Suprapubic skin (tissue), 4 donors: ENCODE results near the gene AK4. TPM values are rescaled to one million over a fixed set of nuclear protein-coding genes. Genes with fewer than 3 reads are reported as not detected.
"Not testable (repeated sequence)": the region's sequence is repeated elsewhere in the genome, so short reads cannot be mapped to it uniquely, and the experiment has no call there.

Experiments used
- DNase-seq, 2 donors: peaks; one replicate each; pipeline ENCODE4 v3.0.0-alpha.2; 2019; ENCODE audit warnings: low spot score in 2 of 2
- H3K27ac ChIP-seq: fragments of 200-600 bp; sonication (generic); one replicate; pipeline ENCODE4 v1.5.1; 2019
- H3K27me3 ChIP-seq: fragments of 200-600 bp; sonication (generic); one replicate; pipeline ENCODE4 v1.5.1; 2019
- H3K36me3 ChIP-seq: fragments of 200-600 bp; sonication (generic); one replicate; pipeline ENCODE4 v1.5.1; 2019
- H3K4me1 ChIP-seq: fragments of 200-600 bp; sonication (generic); one replicate; pipeline ENCODE4 v1.5.1; 2019
- H3K4me3 ChIP-seq: fragments of 200-600 bp; sonication (generic); one replicate; pipeline ENCODE4 v1.5.1; 2019; ENCODE audit warnings: mild to moderate bottlenecking
- H3K9me3 ChIP-seq: fragments of 200-600 bp; sonication (generic); one replicate; pipeline ENCODE4 v1.5.1; 2019
- EP300 ChIP-seq: sonication (generic); formaldehyde crosslinking; IDR thresholded peaks from one replicate; pipeline ENCODE4 v1.6.1; 2017; ENCODE audit warnings: antibody characterized with exemption
- POLR2A ChIP-seq, 2 donors: fragments of 450-650 bp; IDR thresholded peaks; one replicate each; pipeline ENCODE4 v1.6.1; 2017; ENCODE audit warnings: antibody characterized with exemption in 2 of 2, mild to moderate bottlenecking in 2 of 2, moderate library complexity in 2 of 2
- POLR2AphosphoS5 ChIP-seq, 3 donors: sonication (generic); formaldehyde crosslinking; IDR thresholded peaks; one replicate each; pipeline ENCODE4 v1.6.1; 2017; ENCODE audit warnings: antibody characterized with exemption in 3 of 3
- WGBS: methylation state at CpG from one replicate; pipeline ENCODE4 v1.1.5; 2018; 5-methylcytosine and 5-hydroxymethylcytosine counted together
- total RNA-seq, 4 donors: library from RNA; depleted of rRNA; stranded (reverse); fragments of >200 nt; gene quantifications; one replicate each; pipeline ENCODE4 v1.1.0, GENCODE V29; 2016
- TF ChIP-seq, protein P1 (sequence below), 2 donors: fragments of 200-600 bp in 1 of 2; fragments of 450-650 bp in 1 of 2; sonication (generic) in 1 of 2; IDR thresholded peaks; one replicate each; pipeline ENCODE4 v1.5.1; 2016 to 2019; ENCODE audit warnings: antibody characterized with exemption in 2 of 2, mild to moderate bottlenecking in 1 of 2, moderate library complexity in 1 of 2

The AK4 gene
- total RNA-seq, 4 donors from 2014 or later, result 35.7 to 62.5 (median 54.8) TPM

DNA sequence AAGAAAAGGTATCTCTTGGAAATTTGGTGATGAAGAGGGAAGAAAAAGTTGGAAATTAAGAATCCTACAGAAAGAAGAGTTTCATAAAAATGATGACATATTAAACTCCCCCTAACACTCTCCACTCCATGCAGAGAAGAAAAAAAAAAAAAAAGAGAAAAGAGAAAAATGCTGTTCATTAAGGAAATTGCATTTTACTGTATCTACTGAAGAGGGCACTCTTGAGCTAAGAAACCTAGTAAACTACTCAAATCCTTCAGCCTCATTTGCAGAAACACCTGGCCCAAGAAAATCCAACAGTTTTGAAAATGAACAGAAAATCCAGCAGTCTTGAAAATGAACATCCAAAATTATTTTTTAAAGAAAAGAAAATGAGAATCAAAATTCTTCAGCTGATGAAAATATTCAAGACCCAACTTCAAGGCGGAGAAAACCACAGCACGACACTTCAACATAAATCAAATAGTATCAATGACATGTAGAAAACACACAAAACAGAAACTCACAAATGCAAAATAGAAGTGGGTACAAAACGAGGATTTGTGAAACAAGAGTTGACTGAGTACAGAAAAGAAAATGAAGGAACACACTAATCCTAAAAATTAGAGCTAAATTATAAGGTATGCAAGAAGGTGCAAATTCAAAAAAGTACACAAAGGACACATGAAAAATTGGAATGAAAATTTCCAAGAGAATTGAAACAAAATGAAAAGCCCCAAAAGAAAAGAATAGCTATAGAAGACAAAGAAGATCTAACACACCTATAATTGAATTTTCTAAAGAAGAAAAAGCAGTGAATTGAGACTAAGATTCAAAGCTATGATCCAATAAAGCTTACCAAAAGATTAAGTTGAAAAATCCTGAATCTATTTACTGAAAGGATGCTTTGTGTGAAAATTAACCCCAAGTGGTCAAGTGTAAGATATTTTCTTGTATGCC lies 88.1 kb downstream of the AK4 start:
- no peaks in the 10 kb centered on the region for H3K9me3 ChIP-seq
- H3K27ac ChIP-seq, result no peak overlapping the region
- H3K4me1 ChIP-seq, result no peaks in the 10 kb centered on the region
- WGBS, result 57% methylated on average over 3 of the region's 3 CpGs
- no peak for DNase-seq
- TF ChIP-seq, protein P1, sequence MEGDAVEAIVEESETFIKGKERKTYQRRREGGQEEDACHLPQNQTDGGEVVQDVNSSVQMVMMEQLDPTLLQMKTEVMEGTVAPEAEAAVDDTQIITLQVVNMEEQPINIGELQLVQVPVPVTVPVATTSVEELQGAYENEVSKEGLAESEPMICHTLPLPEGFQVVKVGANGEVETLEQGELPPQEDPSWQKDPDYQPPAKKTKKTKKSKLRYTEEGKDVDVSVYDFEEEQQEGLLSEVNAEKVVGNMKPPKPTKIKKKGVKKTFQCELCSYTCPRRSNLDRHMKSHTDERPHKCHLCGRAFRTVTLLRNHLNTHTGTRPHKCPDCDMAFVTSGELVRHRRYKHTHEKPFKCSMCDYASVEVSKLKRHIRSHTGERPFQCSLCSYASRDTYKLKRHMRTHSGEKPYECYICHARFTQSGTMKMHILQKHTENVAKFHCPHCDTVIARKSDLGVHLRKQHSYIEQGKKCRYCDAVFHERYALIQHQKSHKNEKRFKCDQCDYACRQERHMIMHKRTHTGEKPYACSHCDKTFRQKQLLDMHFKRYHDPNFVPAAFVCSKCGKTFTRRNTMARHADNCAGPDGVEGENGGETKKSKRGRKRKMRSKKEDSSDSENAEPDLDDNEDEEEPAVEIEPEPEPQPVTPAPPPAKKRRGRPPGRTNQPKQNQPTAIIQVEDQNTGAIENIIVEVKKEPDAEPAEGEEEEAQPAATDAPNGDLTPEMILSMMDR (IDR thresholded peaks at IDR 0.05), result no peak
- TF ChIP-seq EP300 (no peak), POLR2AphosphoS5 (IDR thresholded peaks at IDR 0.05) (no peak), POLR2A (IDR thresholded peaks at IDR 0.05) (no peak)
- H3K36me3 ChIP-seq, result no peaks in the 10 kb centered on the region
- H3K4me3 ChIP-seq, result no peak overlapping the region
- no peaks in the 10 kb centered on the region for H3K27me3 ChIP-seq

DNA sequence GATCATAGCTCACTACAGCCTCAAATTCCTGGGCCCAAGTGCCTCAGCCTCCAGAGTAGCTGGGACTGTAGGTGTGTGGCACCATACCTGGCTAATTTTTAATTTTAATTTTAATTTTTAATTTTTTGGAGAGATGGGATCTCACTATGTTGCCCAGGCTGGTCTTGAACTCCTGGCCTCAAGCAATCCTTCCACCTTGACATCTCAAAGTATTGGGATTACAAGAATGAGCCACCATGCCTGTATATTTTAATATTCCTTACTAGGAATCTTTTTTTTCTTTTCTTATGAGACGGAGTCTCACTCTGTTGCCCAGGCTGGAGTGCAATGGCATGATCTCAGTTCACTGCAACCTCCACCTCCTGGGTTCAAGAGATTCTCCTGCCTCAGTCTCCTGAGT lies 89.1 kb downstream of the AK4 start:
- H3K36me3 ChIP-seq, H3K27me3 ChIP-seq, H3K4me1 ChIP-seq, DNase-seq, H3K9me3 ChIP-seq, H3K4me3 ChIP-seq, H3K27ac ChIP-seq: not testable (repeated sequence)
- 100% methylated on average over 1 of the region's 1 CpG for WGBS

DNA sequence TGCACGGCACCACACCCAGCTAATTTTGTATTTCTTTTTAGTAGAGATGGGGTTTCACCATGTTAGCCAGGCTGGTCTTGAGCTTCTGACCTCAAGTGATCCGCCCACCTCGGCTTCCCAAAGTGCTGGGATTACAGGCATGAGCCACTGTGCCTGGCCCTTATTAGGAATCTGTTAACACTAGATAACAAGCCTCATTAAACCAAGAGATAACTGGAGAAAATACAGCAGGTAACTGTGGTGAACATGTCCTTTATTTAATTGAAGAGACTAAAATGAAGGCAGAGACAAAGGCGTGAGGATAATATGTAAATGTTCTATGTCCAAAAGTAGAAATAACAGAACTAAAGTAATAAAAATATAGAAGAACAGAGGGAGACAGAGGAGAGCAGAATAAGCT lies 89.5 kb downstream of the AK4 start:
- H3K4me3 ChIP-seq, result no peak overlapping the region
- H3K27me3 ChIP-seq, result no peaks in the 10 kb centered on the region
- no peaks in the 10 kb centered on the region for H3K36me3 ChIP-seq
- H3K4me1 ChIP-seq, result no peaks in the 10 kb centered on the region
- WGBS, result 87% methylated on average over 4 of the region's 4 CpGs
- no peak overlapping the region for H3K27ac ChIP-seq
- no peaks in the 10 kb centered on the region for H3K9me3 ChIP-seq
- no peak for DNase-seq
- TF ChIP-seq POLR2AphosphoS5 (IDR thresholded peaks at IDR 0.05) (no peak), POLR2A (IDR thresholded peaks at IDR 0.05) (no peak), EP300 (no peak)
- TF ChIP-seq, protein P1 (IDR thresholded peaks at IDR 0.05), result no peak

DNA sequence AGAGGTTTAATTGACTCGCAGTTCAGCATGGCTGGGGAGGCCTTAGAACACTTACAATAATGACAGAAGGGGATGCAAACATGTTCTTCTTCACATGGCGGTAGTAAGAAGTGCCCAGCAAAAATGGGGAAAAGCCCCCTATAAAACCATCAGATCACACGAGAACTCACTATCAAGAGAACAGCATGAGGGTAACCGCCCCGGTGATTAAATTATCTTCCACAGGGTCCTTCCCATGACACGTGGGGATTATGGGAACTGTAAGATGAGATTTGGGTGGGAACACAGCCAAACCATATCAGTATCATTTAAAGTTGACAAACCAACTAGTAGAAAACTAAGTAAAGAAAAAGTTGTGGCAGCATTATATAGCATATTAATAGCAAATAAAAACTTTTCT lies 90.0 kb downstream of the AK4 start:
- TF ChIP-seq POLR2A (IDR thresholded peaks at IDR 0.05) (no peak), POLR2AphosphoS5 (IDR thresholded peaks at IDR 0.05) (no peak), EP300 (no peak)
- TF ChIP-seq, protein P1 (IDR thresholded peaks at IDR 0.05), result no peak
- no peaks in the 10 kb centered on the region for H3K36me3 ChIP-seq
- H3K4me3 ChIP-seq, result no peak overlapping the region
- no peaks in the 10 kb centered on the region for H3K4me1 ChIP-seq
- no peak for DNase-seq
- no peaks in the 10 kb centered on the region for H3K27me3 ChIP-seq
- H3K27ac ChIP-seq, result no peak overlapping the region
- WGBS, result 71% methylated on average over 6 of the region's 6 CpGs
- no peaks in the 10 kb centered on the region for H3K9me3 ChIP-seq

DNA sequence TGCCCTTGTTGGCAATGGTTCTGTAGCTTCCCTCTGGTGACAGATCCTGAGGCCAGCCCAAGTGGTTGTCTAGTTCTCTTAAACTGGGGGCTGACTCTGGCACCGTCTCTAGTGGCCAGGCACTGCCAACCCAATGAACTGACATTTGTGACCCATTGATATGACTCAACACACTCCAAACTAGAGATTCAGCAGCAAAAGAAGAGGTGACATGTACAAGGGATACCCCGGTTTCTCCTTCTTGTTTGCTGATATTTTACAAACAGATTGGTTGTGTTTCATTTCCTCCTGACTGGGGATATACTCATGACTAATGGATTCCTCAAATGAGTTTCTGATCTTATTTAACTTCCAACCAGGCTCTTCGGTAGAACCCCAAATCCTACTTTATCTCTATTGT lies 95.5 kb downstream of the AK4 start:
- peaks cover 5% of the 10 kb centered on the region for H3K4me1 ChIP-seq
- DNase-seq, result no peak

More for the DNA sequence above, 95.5 kb downstream of the AK4 start:
- no peak overlapping the region for H3K4me3 ChIP-seq
- no peak overlapping the region for H3K27ac ChIP-seq
- 87% methylated on average over 3 of the region's 3 CpGs for WGBS
- no peaks in the 10 kb centered on the region for H3K36me3 ChIP-seq
- H3K9me3 ChIP-seq, result no peaks in the 10 kb centered on the region
- H3K27me3 ChIP-seq, result no peaks in the 10 kb centered on the region
- TF ChIP-seq EP300 (no peak), POLR2A (IDR thresholded peaks at IDR 0.05) (no peak), POLR2AphosphoS5 (IDR thresholded peaks at IDR 0.05) (no peak)
- TF ChIP-seq, protein P1 (IDR thresholded peaks at IDR 0.05), result no peak
